Stimulated activated CD4-positive, alpha-beta T cell treated with anti-CD3 and anti-CD28 coated beads, Interleukin-4, amount 100 ng/mL, for 48 hours (primary cell): ENCODE data around the gene CACNA1S.

ENCODE experiments used
- DNase-seq, 2 donors: peaks; one replicate each; pipeline ENCODE4 v3.0.0-alpha.2; 2020; ENCODE audit warnings: low read depth in 2 of 2

CACNA1S gene

GRCh38 chr1:201032408-201032807 lies 79.8 kb downstream of the CACNA1S start:
- DNase-seq, result no peak

- no peak for DNase-seq
These were observed 83.8 kb downstream of the CACNA1S start for GRCh38 chr1:201028461-201028889.

DNA sequence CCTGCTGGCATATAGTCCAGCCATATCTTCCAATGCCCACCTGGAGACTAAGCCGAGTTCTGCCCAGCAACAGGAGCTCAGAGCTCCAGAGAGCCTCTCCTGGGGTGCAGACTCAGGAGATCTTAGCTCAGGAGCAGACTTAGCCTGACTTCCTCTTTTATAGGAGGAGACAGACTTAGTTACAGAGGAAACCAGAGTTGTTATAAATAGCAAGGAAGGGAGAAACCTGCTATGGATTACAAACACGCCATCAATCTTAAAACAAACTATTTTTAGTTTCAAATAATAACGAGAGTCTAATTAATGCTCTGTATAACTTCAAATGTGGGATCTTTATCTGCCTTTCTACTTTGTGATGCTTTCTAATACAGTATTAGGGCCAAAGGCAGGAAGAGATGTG lies 85.4 kb downstream of the CACNA1S start:
- DNase-seq, result no peak

DNA sequence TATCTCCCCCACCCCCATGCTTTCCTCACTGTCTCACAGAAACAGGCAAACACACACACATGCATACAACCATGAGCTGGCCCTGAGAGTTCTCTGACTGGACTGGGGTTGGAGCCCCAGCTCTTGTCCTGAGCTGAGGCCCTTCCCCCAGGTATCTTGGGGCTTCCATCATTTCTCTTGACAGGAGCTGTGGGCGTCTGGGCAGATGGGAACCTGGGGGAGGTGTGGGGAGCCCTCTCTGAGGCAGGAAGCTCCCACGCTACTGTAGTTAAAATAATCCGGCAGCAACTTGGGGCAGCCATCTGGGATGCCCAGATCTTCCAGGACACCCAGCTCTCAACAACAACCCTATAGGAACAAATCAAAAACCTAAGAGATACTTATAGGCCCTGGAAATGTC lies 86.0 kb downstream of the CACNA1S start:
- no peak for DNase-seq

DNA sequence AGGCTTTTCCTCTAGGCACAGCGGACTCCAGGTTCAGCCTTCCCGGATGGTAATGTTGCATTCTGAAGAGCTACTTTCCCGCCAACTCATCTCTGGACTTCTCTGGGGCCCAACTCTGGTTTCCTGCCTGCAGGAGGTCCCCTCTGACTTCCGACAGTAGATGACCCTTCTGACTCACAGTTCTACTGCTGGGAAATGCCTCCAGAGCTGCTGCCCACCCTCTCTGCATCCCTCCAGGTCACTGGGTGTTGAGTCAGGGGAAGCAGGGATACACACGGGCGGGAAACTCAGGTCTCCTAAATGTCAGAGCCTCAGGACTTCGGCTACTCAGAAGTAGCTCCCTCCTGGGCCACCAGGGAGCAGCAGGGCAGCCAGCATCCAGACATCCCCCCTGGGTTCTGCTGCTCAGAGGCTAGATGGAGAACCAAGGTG lies 86.6 kb downstream of the CACNA1S start:
- no peak for DNase-seq

GRCh38 chr1:201024625-201024998 lies 87.6 kb downstream of the CACNA1S start:
- DNase-seq, result no peak

DNA sequence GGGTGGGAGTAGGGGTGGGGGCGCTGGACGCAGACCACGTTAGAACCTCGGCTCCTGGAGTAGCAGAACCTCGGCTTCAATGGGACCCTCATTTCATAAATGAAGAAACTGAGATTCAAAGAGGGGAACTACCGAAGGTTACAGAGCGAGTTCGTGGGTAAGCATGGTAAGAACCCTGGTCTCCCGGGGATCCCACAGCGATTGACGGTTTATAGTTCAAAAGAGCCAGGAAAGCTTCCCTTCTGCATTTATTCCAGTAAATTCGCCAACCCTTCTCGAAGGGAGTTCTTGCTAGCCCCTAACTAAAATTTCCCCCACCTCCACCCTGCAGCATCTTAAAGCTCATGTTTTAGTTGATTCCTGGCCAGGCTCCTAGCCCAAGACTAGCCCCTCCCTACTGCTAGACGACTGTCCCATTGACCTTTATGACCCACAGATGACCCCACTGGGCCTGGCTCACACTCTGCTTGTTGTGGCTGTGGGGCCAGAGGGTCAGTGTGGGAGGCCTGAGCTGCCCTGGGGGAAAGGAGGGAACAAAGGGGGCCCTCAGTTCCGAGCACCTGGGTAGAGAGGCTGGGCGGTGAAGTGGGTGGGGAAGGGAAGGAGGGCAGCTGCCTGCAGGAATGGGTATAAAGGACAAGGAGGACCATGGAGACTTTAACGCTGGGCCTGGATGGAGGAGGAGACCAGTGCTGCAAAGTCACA lies 88.2 kb downstream of the CACNA1S start:
- DNase-seq, result no peak

DNA sequence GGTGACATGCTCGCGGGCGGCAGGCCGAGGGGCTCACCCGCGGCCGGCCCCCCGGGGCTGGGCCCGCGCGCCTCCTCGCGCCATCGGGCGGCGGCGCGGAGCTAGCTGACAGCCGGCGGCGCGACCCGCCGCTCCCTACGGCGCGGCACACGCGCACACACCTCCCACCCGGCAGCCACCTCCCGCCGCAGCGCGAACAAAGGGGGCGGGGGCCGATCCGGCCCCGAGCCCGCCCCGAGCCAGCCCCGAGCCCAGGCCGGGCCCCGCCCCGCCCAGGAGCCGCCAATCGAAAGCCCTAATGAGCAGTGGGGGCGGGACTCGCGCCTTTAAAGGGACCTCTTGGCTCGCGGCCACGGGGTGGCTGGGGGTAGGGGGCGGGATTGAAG lies 88.7 kb downstream of the CACNA1S start, which contains the start of gene KIF21B:
TSS of gene KIF21B (minus strand) at position 198 of the 386 bp plus-strand sequence. CDS start 331 bp downstream, outside the sequence.
- peak; percentile 86 to 88 for DNase-seq

GRCh38 chr1:201022820-201023516 lies 89.3 kb downstream of the CACNA1S start:
- DNase-seq, result peak in 1 of 2 donors; percentile 30

DNA sequence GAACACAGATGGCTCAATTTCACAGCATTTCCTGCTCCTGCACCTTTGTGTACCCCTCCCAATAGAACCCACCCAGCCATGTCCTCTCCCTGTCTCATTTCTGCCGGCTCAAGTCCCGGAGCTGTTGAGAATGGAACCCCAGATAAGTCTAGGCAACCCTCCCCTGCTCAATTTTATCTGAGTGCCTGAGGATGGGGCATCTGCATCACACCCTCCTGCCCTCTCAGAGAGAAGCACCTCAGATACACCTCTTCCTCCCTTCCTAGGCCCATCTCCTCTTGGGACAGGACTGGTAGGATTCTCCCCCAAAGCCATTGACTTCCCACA lies 89.8 kb downstream of the CACNA1S start:
- no peak for DNase-seq

- DNase-seq, result no peak
These were observed 90.4 kb downstream of the CACNA1S start for GRCh38 chr1:201021630-201022492.

DNA sequence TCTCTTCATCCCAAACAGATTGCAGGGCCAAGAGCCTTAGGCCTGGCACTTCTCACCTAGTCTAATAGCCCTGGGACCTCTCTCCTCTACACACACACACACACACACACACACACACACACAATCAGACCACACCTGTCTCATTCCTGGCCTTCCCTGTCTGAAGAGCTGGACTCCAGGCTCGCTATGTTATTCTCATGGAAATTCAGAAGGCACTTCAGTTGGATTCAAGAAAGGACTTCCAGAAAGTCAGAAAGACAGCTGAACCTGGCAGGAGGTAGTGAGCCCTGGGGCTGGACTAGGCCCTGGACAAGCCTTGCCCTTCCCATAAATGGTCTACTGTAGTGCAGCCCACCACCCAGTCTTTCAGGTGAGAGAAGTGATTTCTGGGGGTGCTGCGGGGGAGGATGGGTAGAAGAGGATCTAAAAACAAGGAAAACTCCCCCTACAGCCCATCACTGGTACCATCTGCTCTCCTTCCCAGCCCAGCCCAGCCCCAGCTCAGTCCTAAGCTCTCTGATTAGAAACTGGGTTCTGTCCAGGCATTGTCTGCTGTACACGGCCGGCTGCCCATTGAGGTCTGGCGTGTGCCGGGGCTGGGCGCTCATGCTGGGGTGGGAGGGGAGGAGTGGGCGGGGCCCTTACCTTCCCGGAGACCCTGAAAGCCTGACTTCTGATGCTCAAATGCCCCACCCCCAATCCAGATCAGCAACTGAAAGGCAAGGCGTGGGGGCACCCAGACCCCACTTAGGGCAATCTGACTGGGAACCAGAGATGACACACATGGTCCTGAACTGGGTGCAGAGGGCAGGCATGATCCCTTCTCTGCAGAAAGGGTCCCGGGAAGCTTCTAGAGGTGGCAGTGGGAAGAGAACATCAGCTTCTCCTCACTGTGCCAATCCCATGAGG lies 91.3 kb downstream of the CACNA1S start:
- DNase-seq, result no peak

- DNase-seq, result no peak
These were observed 92.1 kb downstream of the CACNA1S start for GRCh38 chr1:201020040-201020591.

GRCh38 chr1:201019321-201019977 lies 92.8 kb downstream of the CACNA1S start:
- DNase-seq, result peak; percentile 78 to 86

DNA sequence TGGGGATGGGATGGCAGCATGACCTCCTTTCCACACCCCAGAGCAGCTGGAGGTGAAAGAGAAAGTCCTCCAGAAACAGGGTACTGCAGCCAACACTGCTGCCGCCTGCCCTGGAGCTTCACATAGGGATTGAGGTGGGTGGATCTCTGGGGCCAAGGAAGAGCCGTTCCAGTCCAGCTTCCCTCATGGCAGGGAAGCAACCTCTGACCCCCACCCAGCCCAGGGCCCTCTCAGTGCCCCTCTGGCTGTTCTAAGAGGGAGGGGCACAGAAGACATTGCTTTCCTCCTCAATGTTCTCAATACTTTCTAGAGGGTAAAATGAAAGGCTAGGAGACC lies 94.4 kb downstream of the CACNA1S start:
- no peak for DNase-seq

DNA sequence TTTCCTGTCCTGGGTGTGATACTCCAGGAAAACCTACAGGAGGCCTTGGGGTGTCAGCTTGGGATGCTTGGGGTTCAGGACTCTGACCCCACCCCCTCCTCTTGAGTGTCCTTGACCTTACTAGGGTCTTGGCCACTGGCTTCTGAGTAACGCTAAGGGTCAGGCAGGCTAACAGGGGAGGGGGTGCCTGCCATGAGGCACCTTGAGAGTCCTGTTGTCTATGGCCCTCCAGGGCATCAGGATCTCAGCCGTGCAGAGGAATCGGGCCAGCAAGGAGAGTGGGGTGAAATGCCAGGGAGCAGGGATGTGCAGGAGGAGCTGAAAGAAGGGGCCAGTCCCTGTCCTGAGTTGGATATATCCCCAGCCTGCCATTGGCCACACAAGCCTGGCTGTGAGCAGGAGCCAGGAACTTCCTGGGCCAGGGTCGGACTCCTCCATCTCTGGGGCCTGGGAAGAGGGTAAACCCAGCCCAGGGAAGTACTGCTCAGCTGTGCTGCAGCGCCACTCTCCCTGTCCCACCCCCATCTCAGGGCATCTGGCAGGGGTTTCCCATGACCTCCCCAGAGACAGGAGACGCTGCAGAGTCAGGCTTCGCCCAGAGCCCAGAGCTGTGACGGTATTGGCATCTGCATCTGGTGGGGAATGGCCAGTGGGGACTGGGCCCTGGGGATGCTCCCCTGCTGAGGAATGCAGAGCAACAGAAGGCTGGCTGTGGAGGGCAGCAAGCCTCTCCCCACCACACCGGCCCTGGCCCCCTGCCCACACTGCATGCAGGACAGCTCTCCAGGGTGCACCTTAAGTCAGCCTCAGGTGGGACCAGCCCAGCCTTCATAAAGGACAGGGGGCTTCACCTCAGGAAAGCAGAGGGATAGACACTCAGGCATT lies 95.0 kb downstream of the CACNA1S start:
- no peak for DNase-seq

GRCh38 chr1:201016211-201016651 lies 96.0 kb downstream of the CACNA1S start:
- no peak for DNase-seq

DNA sequence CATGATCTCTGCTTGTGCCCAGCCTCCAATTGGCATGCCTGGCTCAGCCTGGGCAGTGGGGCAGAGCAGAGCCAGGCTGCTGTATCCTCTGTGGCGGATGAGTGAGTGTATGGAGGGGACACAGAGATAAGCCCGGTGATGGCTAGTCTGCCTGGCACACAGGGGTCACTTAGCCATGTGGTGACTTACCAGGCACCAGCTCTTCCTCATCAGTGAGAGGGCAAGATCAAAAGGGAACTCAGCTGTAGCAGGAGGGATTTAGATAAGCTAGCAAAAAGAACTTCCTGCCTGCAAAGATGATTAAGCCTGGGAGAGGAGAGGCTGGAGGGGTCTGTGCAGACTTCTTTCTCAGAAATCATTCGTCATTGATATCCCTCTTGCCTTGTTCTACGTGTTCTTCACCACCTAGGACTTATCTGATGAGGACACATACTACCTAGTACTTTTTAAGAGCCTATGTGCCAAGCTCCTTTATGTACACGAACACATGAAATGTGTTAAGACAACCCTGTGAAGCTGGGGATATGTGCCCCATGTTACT lies 96.6 kb downstream of the CACNA1S start:
- DNase-seq, result no peak

- DNase-seq, result no peak
These were observed 97.4 kb downstream of the CACNA1S start for GRCh38 chr1:201014816-201015200.
